Cardiac muscle cell (in vitro differentiated cells and primary cell): ENCODE results near the gene SAT1. TPM values are rescaled to one million over a fixed set of nuclear protein-coding genes. Genes with fewer than 3 reads are reported as not detected.
"Not testable (repeated sequence)": the region's sequence is repeated elsewhere in the genome, so short reads cannot be mapped to it uniquely, and the experiment has no call there.

Source experiments
- DNase-seq, 2 donors: peaks; one replicate each; pipeline versions ENCODE4 v3.0.0 to v3.0.0-alpha.2; 2010 to 2017; ENCODE audit warnings: low read depth in 1 of 2, low spot score in 1 of 2
- H3K27ac ChIP-seq: fragments of 200-600 bp; sonication (generic); 2 replicates; pipeline ENCODE4 v1.5.1; 2016
- H3K27me3 ChIP-seq: fragments of 200-600 bp; sonication (generic); 2 replicates; pipeline ENCODE4 v1.6.0; 2016; ENCODE audit warnings: control low read depth
- H3K36me3 ChIP-seq: fragments of 200-600 bp; sonication (generic); 2 replicates; pipeline ENCODE4 v1.5.1; 2016; ENCODE audit warnings: control low read depth
- H3K4me1 ChIP-seq: fragments of 200-600 bp; sonication (generic); 2 replicates; pipeline ENCODE4 v1.8.1; 2017; ENCODE audit warnings: low read depth, mild to moderate bottlenecking, mixed run types
- H3K4me3 ChIP-seq: fragments of 200-600 bp; sonication (generic); 2 replicates; pipeline ENCODE4 v1.5.1; 2016; ENCODE audit warnings: mild to moderate bottlenecking
- H3K9me3 ChIP-seq: fragments of 200-600 bp; sonication (generic); 2 replicates; pipeline ENCODE4 v1.5.1; 2017; ENCODE audit warnings: low read depth, mild to moderate bottlenecking, control low read depth
- polyA plus RNA-seq: library from polyadenylated mRNA; unstranded; fragments of >200 nt; fragmentation: Nextera tagmentation; extraction: Ambion mirVana; gene quantifications from 2 replicates; pipeline ENCODE4 v1.2.1, GENCODE V29; 2016
- total RNA-seq: library from RNA; depleted of rRNA; stranded (reverse); fragments of >200 nt; gene quantifications from 2 replicates; pipeline ENCODE4 v1.2.3, GENCODE V29; 2016
- TF ChIP-seq, protein P1 (sequence below): IDR thresholded peaks from 2 replicates; pipeline ENCODE4 v1.5.1; 2012; ENCODE audit warnings: low read depth, mild to moderate bottlenecking, low read length

Gene SAT1
- 89.8 and 238 TPM in 2 replicates for total RNA-seq
- 127 and 290 TPM in 2 replicates for polyA plus RNA-seq

DNA sequence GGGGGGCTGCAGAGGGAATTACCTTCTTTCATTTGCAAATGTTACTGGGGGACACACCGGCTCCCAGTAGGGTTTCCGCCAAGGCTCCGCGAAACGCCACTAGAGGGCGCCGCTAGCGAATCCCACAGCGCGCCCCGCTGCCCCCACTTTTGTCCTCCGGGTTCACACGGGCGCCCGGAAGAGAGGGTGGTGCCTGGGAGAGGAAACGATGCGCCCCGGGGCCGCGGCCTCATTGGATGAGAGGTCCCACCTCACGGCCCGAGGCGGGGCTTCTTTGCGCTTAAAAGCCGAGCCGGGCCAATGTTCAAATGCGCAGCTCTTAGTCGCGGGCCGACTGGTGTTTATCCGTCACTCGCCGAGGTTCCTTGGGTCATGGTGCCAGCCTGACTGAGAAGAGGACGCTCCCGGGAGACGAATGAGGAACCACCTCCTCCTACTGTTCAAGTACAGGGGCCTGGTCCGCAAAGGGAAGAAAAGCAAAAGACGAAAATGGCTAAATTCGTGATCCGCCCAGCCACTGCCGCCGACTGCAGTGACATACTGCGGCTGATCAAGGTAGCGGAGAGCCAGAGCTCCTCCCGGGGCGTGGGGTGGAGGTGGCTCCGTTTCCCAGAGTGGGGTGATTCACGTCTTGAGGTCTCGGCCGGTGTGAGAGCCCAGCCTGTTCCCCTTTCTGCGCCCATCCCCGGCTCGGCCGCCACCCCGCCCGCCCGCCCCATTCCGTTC is at the start of gene SAT1:
SAT1 (plus strand) TSS at position 311 of the 726 bp plus-strand sequence; CDS start at position 490, 179 bp downstream.
- Histone ChIP-seq H3K36me3 (no peaks in the 10 kb centered on the region), H3K27ac (peak within 1 kb of the TSS; percentile 86), H3K27me3 (no peaks in the 10 kb centered on the region), H3K4me1 (peaks cover 21% of the 10 kb centered on the region), H3K4me3 (peak within 1 kb of the TSS; percentile 95), H3K9me3 (no peaks in the 10 kb centered on the region)
- DNase-seq: peak; percentile 96 to 100
- TF ChIP-seq, protein P1, sequence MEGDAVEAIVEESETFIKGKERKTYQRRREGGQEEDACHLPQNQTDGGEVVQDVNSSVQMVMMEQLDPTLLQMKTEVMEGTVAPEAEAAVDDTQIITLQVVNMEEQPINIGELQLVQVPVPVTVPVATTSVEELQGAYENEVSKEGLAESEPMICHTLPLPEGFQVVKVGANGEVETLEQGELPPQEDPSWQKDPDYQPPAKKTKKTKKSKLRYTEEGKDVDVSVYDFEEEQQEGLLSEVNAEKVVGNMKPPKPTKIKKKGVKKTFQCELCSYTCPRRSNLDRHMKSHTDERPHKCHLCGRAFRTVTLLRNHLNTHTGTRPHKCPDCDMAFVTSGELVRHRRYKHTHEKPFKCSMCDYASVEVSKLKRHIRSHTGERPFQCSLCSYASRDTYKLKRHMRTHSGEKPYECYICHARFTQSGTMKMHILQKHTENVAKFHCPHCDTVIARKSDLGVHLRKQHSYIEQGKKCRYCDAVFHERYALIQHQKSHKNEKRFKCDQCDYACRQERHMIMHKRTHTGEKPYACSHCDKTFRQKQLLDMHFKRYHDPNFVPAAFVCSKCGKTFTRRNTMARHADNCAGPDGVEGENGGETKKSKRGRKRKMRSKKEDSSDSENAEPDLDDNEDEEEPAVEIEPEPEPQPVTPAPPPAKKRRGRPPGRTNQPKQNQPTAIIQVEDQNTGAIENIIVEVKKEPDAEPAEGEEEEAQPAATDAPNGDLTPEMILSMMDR: peak; percentile 71

DNA sequence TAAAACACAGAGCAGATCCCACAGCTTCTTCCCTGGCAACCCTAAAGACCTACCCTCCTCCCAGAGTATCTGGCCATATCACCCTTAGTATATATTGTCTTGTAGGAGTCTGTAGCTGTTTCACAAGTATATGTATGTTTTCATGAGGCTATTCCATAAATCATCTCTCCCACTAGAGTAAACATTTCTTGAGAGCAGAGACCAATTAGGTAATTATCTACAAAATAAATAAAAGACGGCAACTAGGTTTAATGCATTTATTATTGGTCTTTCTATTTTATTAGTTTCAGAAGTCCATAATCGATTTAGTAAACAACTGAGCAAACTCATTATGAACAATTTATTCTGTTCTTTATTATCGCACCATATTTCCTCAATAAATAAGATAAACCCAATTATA is 46.9 kb upstream of the SAT1 start:
- Histone ChIP-seq H3K9me3 (no peaks in the 10 kb centered on the region), H3K4me3 (no peak overlapping the region), H3K27ac (no peak overlapping the region), H3K36me3 (no peaks in the 10 kb centered on the region), H3K4me1 (no peaks in the 10 kb centered on the region), H3K27me3 (no peaks in the 10 kb centered on the region)
- DNase-seq: no peak
- TF ChIP-seq, protein P1: no peak

DNA sequence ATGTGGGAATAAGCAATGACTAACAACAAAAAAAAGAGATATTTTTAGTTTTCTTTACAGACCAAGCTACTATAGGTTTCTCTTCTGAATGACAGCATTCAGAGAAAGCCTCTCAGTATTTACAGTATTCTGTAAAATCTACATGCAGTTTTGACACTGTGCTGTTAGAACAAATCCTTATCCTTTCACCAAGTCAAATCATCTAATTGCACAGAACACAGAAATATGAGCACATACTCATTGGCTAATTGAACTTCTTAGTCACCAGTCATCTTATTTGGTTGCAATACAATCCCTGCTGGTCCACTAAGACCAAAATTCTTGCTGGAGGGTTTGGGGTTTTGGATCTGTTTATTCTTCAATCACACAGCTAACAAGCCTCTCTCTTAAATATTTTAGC is 45.6 kb upstream of the SAT1 start:
- TF ChIP-seq, protein P1: no peak
- no peaks in the 10 kb centered on the region for H3K9me3 ChIP-seq
- no peak overlapping the region for H3K4me3 ChIP-seq
- no peaks in the 10 kb centered on the region for H3K4me1 ChIP-seq
- peak in 1 of 2 donors; percentile 13 for DNase-seq
- H3K36me3 ChIP-seq: no peaks in the 10 kb centered on the region
- no peaks in the 10 kb centered on the region for H3K27me3 ChIP-seq
- no peak overlapping the region for H3K27ac ChIP-seq

DNA sequence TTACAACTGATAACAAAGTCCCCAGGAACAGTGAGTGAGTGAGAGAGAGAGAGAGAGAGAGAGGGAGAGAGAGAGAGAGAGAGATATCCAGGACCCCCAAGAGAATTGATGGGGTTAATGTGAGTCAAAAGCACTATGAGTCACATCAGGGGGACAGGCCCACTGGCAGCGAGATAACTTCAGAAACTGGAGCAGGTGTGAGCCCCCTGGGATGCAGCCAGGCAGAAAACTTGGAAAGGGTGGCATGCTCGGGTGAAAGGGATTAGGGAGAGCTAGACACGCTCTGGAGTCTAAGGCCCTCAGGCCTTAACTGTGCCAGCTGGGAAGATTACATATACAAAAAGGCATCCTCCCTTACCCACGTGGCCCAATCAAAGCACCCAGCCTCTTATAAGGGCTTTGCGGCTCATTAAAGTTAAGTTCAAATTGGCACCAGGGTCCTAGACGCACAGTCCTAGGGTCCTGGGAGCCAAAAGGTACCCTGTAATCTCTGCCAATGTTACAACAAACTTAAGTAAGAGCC is 40.7 kb upstream of the SAT1 start:
- Histone ChIP-seq H3K27me3 (no peaks in the 10 kb centered on the region), H3K4me1 (no peaks in the 10 kb centered on the region), H3K36me3 (no peaks in the 10 kb centered on the region), H3K9me3 (no peaks in the 10 kb centered on the region), H3K27ac (peak overlapping the region; percentile 37), H3K4me3 (peak overlapping the region; percentile 42)
- peak; percentile 35 to 65 for DNase-seq
- TF ChIP-seq, protein P1: no peak

DNA sequence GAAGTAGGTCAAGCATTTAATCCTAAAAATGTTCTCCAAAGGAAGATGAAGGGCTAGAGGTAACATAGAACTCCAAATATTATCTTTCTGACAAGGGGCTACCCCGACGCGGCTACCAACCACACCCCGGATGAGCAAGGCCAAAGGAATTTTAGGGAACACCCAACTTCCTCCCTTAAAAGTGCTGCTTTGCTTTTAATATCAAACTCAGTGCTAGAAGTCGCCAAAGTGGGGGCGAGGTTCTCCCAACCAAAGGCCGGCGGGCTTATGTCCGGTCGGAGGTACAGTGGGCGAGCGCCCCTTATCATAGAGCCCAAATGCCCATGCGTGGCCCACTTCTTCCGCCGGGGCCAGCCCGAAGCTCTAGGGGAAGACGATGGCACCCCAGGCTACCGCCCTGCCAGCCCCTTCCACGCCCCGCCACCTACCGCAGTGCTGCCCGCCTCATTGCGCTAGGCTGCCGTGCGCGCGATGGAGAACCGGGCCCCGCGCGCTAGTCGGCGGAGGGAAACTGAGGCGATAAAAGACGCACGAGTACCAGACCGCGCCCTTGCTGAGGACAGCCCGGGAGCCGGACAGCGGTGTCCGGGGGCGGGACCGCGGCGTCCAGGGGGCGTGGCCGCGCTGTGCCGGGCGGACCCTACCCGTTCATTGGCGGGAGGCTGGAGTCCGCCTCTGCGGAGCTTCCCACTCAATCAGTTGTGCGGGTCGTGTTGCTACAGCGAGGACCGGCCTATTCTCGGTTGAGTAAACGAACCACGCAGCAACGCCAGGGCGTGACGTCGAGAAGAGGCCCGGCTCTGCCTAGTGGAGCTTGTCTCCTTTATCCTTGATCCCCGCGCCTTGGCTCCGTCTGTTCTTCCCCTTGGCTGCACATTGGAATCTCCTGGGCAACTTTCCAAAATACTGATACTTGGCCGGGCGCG is 40.0 kb upstream of the SAT1 start, which contains the start of gene ACOT9:
ACOT9 (minus strand) TSS at position 580 of the 926 bp plus-strand sequence; CDS start at position 448, 132 bp downstream.
- Histone ChIP-seq H3K36me3 (no peaks in the 10 kb centered on the region), H3K27me3 (no peaks in the 10 kb centered on the region), H3K9me3 (no peaks in the 10 kb centered on the region), H3K4me3 (peak within 1 kb of the TSS; percentile 42), H3K27ac (peak within 1 kb of the TSS; percentile 49), H3K4me1 (no peaks in the 10 kb centered on the region)
- peak; percentile 89 to 97 for DNase-seq
- TF ChIP-seq, protein P1: no peak

DNA sequence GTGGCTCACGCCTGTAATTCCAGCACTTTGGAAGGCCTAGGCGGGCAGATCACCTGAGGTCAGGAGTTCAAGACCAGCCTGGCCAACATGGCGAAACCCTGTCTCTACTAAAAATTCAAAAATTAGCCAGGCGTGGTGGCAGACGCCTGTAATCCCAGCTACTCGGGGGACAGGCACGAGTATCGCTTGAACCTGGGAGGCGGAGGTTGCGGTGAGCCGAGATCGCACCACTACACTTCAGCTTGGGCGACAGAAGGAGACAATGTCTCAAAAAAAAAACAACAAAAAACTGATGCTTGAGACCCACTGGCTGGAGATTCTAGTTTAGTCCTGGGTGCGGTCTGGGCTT is 39.4 kb upstream of the SAT1 start:
- H3K9me3 ChIP-seq, DNase-seq, H3K27me3 ChIP-seq, H3K4me1 ChIP-seq, H3K36me3 ChIP-seq: not testable (repeated sequence)
- Histone ChIP-seq H3K4me3 (peak overlapping the region; percentile 42), H3K27ac (peak overlapping the region; percentile 49)
